ENCODE data around the gene MAPKAP1. TPM values are rescaled to one million over a fixed set of nuclear protein-coding genes. Genes with fewer than 3 reads are reported as not detected.

The MAPKAP1 gene
- total RNA-seq, 2 experiments from 2014 or later: 66.2 to 78.8 TPM

DNA sequence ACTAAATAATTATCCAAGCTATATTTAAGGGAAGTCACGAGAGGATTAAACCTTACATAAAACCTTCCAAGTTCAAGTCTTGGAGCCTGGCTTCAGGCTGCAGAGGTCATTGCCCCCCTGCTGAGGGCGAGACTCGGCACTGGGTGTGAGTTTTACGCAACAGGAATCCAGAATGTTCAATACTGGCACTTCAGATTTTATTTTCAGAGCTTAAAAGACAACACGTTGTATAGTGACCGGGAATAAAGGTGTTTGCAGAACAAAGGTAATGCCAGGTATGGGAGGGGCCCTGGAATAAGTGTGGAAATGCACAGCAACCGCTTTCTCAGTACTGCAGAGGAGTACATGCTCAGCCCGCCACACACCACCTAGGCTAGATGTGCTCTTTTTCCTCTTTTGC lies 238.4 kb downstream of the MAPKAP1 start:
- no peak for DNase-seq (ENCODE audit: low spot score)
- H3K4me3 ChIP-seq (ENCODE audit: low read depth, low read length, poor library complexity, severe bottlenecking): no peak overlapping the region
- TF ChIP-seq, protein P1, sequence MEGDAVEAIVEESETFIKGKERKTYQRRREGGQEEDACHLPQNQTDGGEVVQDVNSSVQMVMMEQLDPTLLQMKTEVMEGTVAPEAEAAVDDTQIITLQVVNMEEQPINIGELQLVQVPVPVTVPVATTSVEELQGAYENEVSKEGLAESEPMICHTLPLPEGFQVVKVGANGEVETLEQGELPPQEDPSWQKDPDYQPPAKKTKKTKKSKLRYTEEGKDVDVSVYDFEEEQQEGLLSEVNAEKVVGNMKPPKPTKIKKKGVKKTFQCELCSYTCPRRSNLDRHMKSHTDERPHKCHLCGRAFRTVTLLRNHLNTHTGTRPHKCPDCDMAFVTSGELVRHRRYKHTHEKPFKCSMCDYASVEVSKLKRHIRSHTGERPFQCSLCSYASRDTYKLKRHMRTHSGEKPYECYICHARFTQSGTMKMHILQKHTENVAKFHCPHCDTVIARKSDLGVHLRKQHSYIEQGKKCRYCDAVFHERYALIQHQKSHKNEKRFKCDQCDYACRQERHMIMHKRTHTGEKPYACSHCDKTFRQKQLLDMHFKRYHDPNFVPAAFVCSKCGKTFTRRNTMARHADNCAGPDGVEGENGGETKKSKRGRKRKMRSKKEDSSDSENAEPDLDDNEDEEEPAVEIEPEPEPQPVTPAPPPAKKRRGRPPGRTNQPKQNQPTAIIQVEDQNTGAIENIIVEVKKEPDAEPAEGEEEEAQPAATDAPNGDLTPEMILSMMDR (conservative IDR thresholded peaks at IDR 0.05; ENCODE audit: low read length): no peak
- TF ChIP-seq EZH2phosphoT487 (IDR thresholded peaks at IDR 0.05; ENCODE audit: borderline replicate concordance, low read depth, low read length): no peak
- no TSS peak for BruUV-seq (replicated peaks)
- ChIA-PET POLR2A (no interaction called here), CTCF (ENCODE audit: unreplicated experiment) (no interaction called here)
- H3K4me2 ChIP-seq (ENCODE audit: low read length): no peak overlapping the region
- H4K20me1 ChIP-seq (ENCODE audit: insufficient read depth, low read length): no peaks in the 10 kb centered on the region
- H3K9me3 ChIP-seq (ENCODE audit: low read length): no peaks in the 10 kb centered on the region
- H3K27ac ChIP-seq (ENCODE audit: low read depth, low read length, poor library complexity, severe bottlenecking): no peak overlapping the region
- intact Hi-C loops (cut with micrococcal nuclease; ENCODE audit: unreplicated experiment): no loop called here
- H3K4me1 ChIP-seq (ENCODE audit: insufficient read depth, low read length, poor library complexity, severe bottlenecking): no peaks in the 10 kb centered on the region
- H3K9me2 ChIP-seq (ENCODE audit: insufficient read depth, low read length): no peaks in the 10 kb centered on the region
- H3K36me3 ChIP-seq (ENCODE audit: insufficient read depth, low read length): no peaks in the 10 kb centered on the region
- H3K79me2 ChIP-seq (ENCODE audit: insufficient read depth, low read depth, low read length): no peaks in the 10 kb centered on the region
- no peak overlapping the region for H2AFZ ChIP-seq (ENCODE audit: low read length)

DNA sequence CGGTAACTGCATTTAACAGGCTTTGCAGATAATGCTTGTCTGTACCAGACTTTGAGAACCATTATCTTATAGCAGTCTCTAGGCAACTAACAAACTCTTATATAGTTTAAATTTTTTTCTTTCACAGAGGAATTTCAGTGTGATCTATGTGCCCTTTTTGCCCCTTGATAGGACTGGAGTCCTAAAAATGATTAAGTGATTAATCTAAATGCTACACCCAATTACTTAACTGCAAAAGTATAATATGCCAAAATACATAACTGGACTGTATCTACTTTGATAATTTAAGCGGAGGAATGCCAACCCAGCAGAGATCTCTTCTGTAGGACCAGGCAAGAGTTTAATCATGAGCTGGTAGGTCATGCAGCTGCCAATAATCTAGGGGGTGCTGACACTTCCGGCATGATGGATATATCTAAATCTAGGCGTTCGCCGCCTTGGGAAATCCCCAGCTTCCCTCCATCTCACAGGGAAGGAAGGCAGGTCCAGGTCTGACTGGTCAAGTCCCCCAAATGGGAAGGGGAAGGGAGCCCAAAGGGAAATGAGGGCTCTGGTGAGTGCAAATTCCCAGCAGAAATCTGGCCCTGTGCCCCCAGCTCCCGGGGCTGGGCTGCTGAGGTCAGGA lies 239.8 kb downstream of the MAPKAP1 start:
- Histone ChIP-seq H3K9me3 (ENCODE audit: low read length) (no peaks in the 10 kb centered on the region), H3K79me2 (ENCODE audit: insufficient read depth, low read depth, low read length) (no peaks in the 10 kb centered on the region), H3K4me2 (ENCODE audit: low read length) (no peak overlapping the region), H3K4me1 (ENCODE audit: insufficient read depth, low read length, poor library complexity, severe bottlenecking) (no peaks in the 10 kb centered on the region), H3K36me3 (ENCODE audit: insufficient read depth, low read length) (no peaks in the 10 kb centered on the region), H3K4me3 (ENCODE audit: low read depth, low read length, poor library complexity, severe bottlenecking) (no peak overlapping the region), H3K27ac (ENCODE audit: low read depth, low read length, poor library complexity, severe bottlenecking) (no peak overlapping the region), H3K9me2 (ENCODE audit: insufficient read depth, low read length) (no peaks in the 10 kb centered on the region), H4K20me1 (ENCODE audit: insufficient read depth, low read length) (no peaks in the 10 kb centered on the region), H2AFZ (ENCODE audit: low read length) (no peak overlapping the region)
- intact Hi-C loops (cut with micrococcal nuclease; ENCODE audit: unreplicated experiment): no loop called here
- CTCF ChIA-PET (ENCODE audit: unreplicated experiment): no interaction called here
- TF ChIP-seq EZH2phosphoT487 (IDR thresholded peaks at IDR 0.05; ENCODE audit: borderline replicate concordance, low read depth, low read length): no peak
- TF ChIP-seq, protein P1 (conservative IDR thresholded peaks at IDR 0.05; ENCODE audit: low read length): no peak
- POLR2A ChIA-PET: interaction anchor here (0.6 kb wide), 1 partner anchor 377 kb away, joined by 3 read pairs; no protein-coding TSS in a partner anchor
- no TSS peak for BruUV-seq (replicated peaks)
- DNase-seq (ENCODE audit: low spot score): no peak

DNA sequence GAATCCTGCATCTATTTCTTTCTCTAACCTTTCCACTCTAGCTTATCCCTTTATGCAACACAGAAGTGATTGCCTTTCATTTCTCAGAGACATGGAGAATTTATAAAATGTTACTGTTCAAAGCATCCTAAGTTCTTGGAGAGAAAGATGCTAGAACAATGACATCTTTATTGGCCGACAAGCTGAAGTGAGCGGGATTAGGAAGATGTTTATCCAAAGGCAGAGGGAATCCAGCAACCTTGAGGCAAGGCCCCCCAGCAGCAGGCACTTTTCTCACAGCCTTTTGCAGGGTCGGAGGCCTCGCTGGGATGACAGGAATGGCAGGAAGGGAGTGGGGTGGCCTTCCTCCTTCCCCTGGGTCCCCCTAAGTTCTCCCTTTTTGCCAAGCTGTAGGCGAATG lies 240.6 kb downstream of the MAPKAP1 start:
- H4K20me1 ChIP-seq (ENCODE audit: insufficient read depth, low read length): no peaks in the 10 kb centered on the region
- H3K27ac ChIP-seq (ENCODE audit: low read depth, low read length, poor library complexity, severe bottlenecking): no peak overlapping the region
- H3K4me1 ChIP-seq (ENCODE audit: insufficient read depth, low read length, poor library complexity, severe bottlenecking): no peaks in the 10 kb centered on the region
- H3K9me3 ChIP-seq (ENCODE audit: low read length): no peaks in the 10 kb centered on the region
- no peak overlapping the region for H2AFZ ChIP-seq (ENCODE audit: low read length)
- POLR2A ChIA-PET: no interaction called here
- no peak for DNase-seq (ENCODE audit: low spot score)
- no peaks in the 10 kb centered on the region for H3K36me3 ChIP-seq (ENCODE audit: insufficient read depth, low read length)
- no peak overlapping the region for H3K4me2 ChIP-seq (ENCODE audit: low read length)
- H3K4me3 ChIP-seq (ENCODE audit: low read depth, low read length, poor library complexity, severe bottlenecking): no peak overlapping the region
- intact Hi-C loops (cut with micrococcal nuclease; ENCODE audit: unreplicated experiment): no loop called here
- BruUV-seq (replicated peaks): no TSS peak
- CTCF ChIA-PET (ENCODE audit: unreplicated experiment): no interaction called here
- TF ChIP-seq EZH2phosphoT487 (IDR thresholded peaks at IDR 0.05; ENCODE audit: borderline replicate concordance, low read depth, low read length): no peak
- TF ChIP-seq, protein P1 (conservative IDR thresholded peaks at IDR 0.05; ENCODE audit: low read length): no peak
- no peaks in the 10 kb centered on the region for H3K79me2 ChIP-seq (ENCODE audit: insufficient read depth, low read depth, low read length)
- no peaks in the 10 kb centered on the region for H3K9me2 ChIP-seq (ENCODE audit: insufficient read depth, low read length)
